Right atrium auricular region (tissue), 2 donors: ENCODE results near the gene CPA2. TPM values are rescaled to one million over a fixed set of nuclear protein-coding genes. Genes with fewer than 3 reads are reported as not detected.
A peak's percentile ranks its signal among the peaks of the same experiment; 100 is the strongest.

Source experiments
- DNase-seq: peaks from one replicate; pipeline ENCODE4 v3.0.0-alpha.2; 2019; ENCODE audit warnings: low spot score
- H3K27ac ChIP-seq, 2 donors: fragments of 200-600 bp; sonication (generic); 1 replicate in 1 of 2; 2 replicates in 1 of 2; pipeline ENCODE4 v1.5.1; 2016 to 2019
- H3K27me3 ChIP-seq, 2 donors: fragments of 200-600 bp; sonication (generic); one replicate each; pipeline versions ENCODE4 v1.5.1 to v1.6.0; 2017 to 2019
- H3K36me3 ChIP-seq: fragments of 200-600 bp; sonication (generic); one replicate; pipeline ENCODE4 v1.5.1; 2016
- H3K4me1 ChIP-seq, 2 donors: fragments of 200-600 bp; sonication (generic); one replicate each; pipeline versions ENCODE4 v1.5.1 to v1.6.0; 2017 to 2019
- H3K4me3 ChIP-seq, 2 donors: fragments of 200-600 bp; sonication (generic); 1 replicate in 1 of 2; 2 replicates in 1 of 2; pipeline ENCODE4 v1.5.1; 2017 to 2019; ENCODE audit warnings: mild to moderate bottlenecking in 1 of 2, moderate library complexity in 1 of 2
- H3K9me3 ChIP-seq, 2 donors: fragments of 200-600 bp; sonication (generic); one replicate each; pipeline ENCODE4 v1.5.1; 2019
- CTCF ChIP-seq, 2 donors: fragments of 200-600 bp; sonication (generic); IDR thresholded peaks; one replicate each; pipeline ENCODE4 v1.5.1; 2019; ENCODE audit warnings: antibody characterized with exemption in 2 of 2
- total RNA-seq, 2 donors: library from RNA; depleted of rRNA; stranded (reverse); fragments of >200 nt; gene quantifications; one replicate each; pipeline ENCODE4 v1.1.0, GENCODE V29; 2016

CPA2 gene
- total RNA-seq, 2 donors from 2014 or later, result not detected

- no peak for TF ChIP-seq CTCF (IDR thresholded peaks at IDR 0.05)
- no peak overlapping the region for H3K27ac ChIP-seq
- no peak overlapping the region for H3K4me3 ChIP-seq
- H3K9me3 ChIP-seq, result no peaks in the 10 kb centered on the region
- peaks cover 0 to 3% of the 10 kb centered on the region in 2 donors for H3K4me1 ChIP-seq
- no peaks in the 10 kb centered on the region for H3K36me3 ChIP-seq
- DNase-seq, result no peak
- H3K27me3 ChIP-seq, result no peaks in the 10 kb centered on the region
Measured at GRCh38 chr7:130266961-130267321, 278 bp downstream of the CPA2 start.

GRCh38 chr7:130268463-130269317 lies 2.0 kb downstream of the CPA2 start:
- no peaks in the 10 kb centered on the region for H3K36me3 ChIP-seq
- TF ChIP-seq CTCF (IDR thresholded peaks at IDR 0.05), result no peak
- H3K4me1 ChIP-seq, result peaks cover 0 to 14% of the 10 kb centered on the region in 2 donors
- no peaks in the 10 kb centered on the region for H3K9me3 ChIP-seq
- no peak for DNase-seq
- H3K27ac ChIP-seq, result no peak overlapping the region
- H3K27me3 ChIP-seq, result no peaks in the 10 kb centered on the region
- H3K4me3 ChIP-seq, result no peak overlapping the region

GRCh38 chr7:130269318-130269694 lies 2.6 kb downstream of the CPA2 start:
- no peaks in the 10 kb centered on the region for H3K27me3 ChIP-seq
- no peak for TF ChIP-seq CTCF (IDR thresholded peaks at IDR 0.05)
- H3K4me3 ChIP-seq, result no peak overlapping the region
- no peaks in the 10 kb centered on the region for H3K9me3 ChIP-seq
- no peak for DNase-seq
- no peak overlapping the region for H3K27ac ChIP-seq
- H3K36me3 ChIP-seq, result no peaks in the 10 kb centered on the region
- H3K4me1 ChIP-seq, result peaks cover 0 to 14% of the 10 kb centered on the region in 2 donors

GRCh38 chr7:130270947-130271800 lies 4.5 kb downstream of the CPA2 start:
- DNase-seq, result no peak
- H3K27me3 ChIP-seq, result no peaks in the 10 kb centered on the region
- no peak for TF ChIP-seq CTCF (IDR thresholded peaks at IDR 0.05)
- no peak overlapping the region for H3K4me3 ChIP-seq
- no peaks in the 10 kb centered on the region for H3K9me3 ChIP-seq
- no peaks in the 10 kb centered on the region for H3K36me3 ChIP-seq
- H3K4me1 ChIP-seq, result peaks cover 0 to 14% of the 10 kb centered on the region in 2 donors
- H3K27ac ChIP-seq, result no peak overlapping the region

- H3K4me1 ChIP-seq, result peaks cover 0 to 14% of the 10 kb centered on the region in 2 donors
- no peak for TF ChIP-seq CTCF (IDR thresholded peaks at IDR 0.05)
- DNase-seq, result no peak
- no peaks in the 10 kb centered on the region for H3K27me3 ChIP-seq
- peak overlapping the region in 1 of 2 donors; percentile 31 for H3K4me3 ChIP-seq
- no peaks in the 10 kb centered on the region for H3K36me3 ChIP-seq
- H3K9me3 ChIP-seq, result no peaks in the 10 kb centered on the region
- H3K27ac ChIP-seq, result no peak overlapping the region
Measured at GRCh38 chr7:130272381-130273080, 5.9 kb downstream of the CPA2 start.
